ENCODE data around the gene ITGBL1.

ITGBL1 gene

DNA sequence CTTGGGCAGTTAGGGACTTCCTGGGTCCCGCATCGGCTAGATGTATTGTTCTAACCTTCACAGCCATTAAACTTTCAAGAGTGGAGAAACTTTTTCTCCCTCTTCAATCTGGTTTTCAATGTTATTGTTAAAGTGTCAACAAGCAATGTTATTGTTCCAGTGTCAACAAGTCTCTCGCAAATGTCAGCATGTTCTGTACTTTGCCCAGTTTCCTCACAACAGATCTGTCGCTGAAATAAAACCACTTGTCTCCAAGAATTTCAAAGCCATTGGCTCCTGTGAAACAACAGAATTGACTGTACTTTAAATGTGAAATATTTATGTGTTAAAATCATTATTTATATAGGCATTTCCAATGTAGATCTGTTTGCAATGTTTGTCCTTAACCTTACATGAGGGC is 138.0 kb downstream of the ITGBL1 start:
- TF ChIP-seq ZNF274 (IDR thresholded peaks at IDR 0.05; ENCODE audit: low read depth, low read length): no peak

DNA sequence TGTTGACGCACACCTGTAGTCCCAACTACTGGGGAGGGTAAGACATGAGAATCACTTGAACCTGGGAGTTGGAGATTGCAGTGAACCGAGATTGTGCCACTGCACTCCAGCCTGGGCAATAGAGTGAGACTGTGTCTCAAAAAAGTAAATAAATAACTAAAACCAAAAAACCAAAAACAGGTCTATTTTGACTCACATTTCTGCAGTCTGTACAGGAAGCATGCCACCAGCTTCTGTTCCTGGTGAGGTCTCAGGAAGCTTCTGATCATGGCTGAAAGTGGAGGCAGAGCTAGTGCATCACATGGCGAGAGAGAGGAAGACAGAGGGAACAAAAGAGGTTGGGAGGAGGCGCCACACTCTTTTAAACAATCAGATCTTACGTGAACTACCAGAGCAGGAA is 142.5 kb downstream of the ITGBL1 start:
- H3K4me3 ChIP-seq (ENCODE audit: low read length): no peak overlapping the region
- no peak for TF ChIP-seq ZNF274 (IDR thresholded peaks at IDR 0.05; ENCODE audit: low read depth, low read length)

More for the DNA sequence above, 138.0 kb downstream of the ITGBL1 start:
- H3K4me3 ChIP-seq (ENCODE audit: low read length): no peak overlapping the region

DNA sequence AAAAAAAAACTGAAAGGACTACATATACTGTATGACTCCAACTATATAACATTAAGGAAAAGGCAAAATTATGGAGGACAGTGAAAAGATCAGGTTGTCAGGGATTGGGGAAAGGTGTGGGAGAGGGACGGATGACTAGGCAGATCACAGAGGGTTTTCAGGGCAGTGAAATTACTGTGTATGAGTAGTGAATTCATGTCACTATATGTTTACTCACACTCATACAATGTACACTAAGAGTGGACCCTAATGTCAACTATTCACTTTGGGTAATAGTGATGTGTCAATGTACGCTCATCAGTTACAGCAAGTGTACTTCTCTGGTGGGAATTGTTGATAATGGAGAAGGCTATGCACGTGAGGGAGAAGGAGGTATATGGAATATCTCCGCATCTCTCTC is 144.3 kb downstream of the ITGBL1 start:
- TF ChIP-seq ZNF274 (IDR thresholded peaks at IDR 0.05; ENCODE audit: low read depth, low read length): no peak
- no peak overlapping the region for H3K4me3 ChIP-seq (ENCODE audit: low read length)

DNA sequence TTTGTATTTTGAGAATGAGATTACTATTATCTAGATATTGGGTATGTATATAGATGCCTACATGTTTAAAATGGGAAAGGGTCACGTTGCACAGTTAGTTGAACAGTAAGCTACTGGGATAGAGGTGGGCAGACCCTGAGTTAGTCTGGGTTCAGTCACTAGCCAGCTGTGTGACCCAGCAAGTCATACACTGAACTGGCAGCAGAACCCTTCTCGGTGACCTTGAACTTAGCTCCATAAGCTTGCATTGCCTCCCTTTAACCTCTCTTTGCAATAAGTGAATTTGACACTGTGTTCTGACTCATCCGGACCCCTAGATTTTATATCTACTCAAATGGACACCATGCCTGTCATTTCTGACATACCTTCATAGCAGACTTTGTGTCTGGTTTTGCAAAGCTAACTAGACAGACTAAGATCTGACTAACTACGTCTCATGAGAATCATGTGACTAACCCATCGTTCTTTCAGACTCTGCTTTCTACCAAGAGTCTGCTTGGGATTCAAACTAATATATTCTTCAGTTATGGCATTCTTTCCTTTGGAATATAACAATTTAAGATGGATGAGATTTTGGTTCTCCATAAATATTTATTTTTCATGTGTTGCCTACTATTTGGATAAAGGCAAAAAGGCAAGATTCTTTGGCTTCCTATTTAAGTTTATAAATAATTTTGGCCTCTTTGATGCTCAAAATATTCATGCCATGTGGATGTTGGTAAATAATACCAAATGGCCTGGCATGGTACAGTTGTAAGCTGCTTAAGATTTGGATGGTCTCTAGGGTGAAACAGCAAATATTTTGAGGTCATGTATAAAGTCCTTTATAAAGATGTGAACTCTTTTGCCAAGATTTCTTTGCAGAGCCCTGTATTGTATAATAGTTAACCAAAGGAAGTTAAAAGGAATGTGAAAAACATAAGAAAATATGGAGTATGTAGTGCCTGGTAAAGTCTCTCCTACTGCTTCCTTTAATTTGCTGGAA is 159.3 kb downstream of the ITGBL1 start:
- TF ChIP-seq ZNF274 (IDR thresholded peaks at IDR 0.05; ENCODE audit: low read depth, low read length): no peak
- H3K4me3 ChIP-seq (ENCODE audit: low read length): no peak overlapping the region

GRCh38 chr13:101612735-101613134 is 160.3 kb downstream of the ITGBL1 start:
- H3K4me3 ChIP-seq (ENCODE audit: low read length): no peak overlapping the region
- TF ChIP-seq ZNF274 (IDR thresholded peaks at IDR 0.05; ENCODE audit: low read depth, low read length): no peak

DNA sequence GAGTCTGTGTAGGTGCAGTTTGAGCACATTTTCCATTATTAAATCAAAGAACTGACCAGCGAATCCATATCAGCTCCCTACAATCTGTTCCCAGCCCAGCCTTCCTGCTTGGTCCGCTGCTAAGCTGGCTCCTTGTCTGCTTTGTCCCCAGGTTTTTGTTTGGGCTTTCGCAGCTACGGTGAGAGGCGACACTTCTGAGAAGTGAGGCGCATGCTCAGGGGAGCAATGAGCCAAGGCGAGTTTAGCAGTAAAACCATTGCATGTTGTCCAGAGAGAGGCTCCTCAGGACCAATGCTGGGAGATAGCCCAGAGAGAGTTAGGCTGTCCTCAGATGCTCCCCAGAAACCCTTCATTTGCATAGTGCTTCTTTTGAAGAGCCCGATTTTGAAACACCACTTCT is 162.0 kb downstream of the ITGBL1 start:
- no peak for TF ChIP-seq ZNF274 (IDR thresholded peaks at IDR 0.05; ENCODE audit: low read depth, low read length)
- H3K4me3 ChIP-seq (ENCODE audit: low read length): no peak overlapping the region

- H3K4me3 ChIP-seq (ENCODE audit: low read length): no peak overlapping the region
- no peak for TF ChIP-seq ZNF274 (IDR thresholded peaks at IDR 0.05; ENCODE audit: low read depth, low read length)
Observed at GRCh38 chr13:101618440-101619187, 166.1 kb downstream of the ITGBL1 start.

DNA sequence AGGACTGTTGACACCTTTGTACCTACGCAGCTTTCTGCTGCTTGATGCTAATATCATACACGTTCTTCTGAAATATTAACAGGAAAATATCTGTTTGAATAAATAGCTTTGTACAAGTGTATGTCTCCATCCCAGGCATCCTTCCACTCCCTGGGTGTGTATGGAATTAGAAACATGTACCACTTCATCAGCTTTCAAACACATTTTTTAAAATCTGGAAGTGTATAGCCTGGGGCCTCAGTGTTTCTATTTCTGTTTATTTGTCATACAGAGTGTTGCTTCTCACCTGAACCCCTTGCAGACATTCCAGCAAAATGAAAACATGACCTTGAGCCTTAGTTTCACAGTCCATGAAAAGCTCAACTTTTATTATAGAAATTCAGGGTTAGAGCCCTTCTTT is 168.6 kb downstream of the ITGBL1 start:
- H3K4me3 ChIP-seq (ENCODE audit: low read length): no peak overlapping the region
- no peak for TF ChIP-seq ZNF274 (IDR thresholded peaks at IDR 0.05; ENCODE audit: low read depth, low read length)

GRCh38 chr13:101623470-101624209 is 171.2 kb downstream of the ITGBL1 start:
- H3K4me3 ChIP-seq (ENCODE audit: low read length): no peak overlapping the region
- TF ChIP-seq ZNF274 (IDR thresholded peaks at IDR 0.05; ENCODE audit: low read depth, low read length): no peak

DNA sequence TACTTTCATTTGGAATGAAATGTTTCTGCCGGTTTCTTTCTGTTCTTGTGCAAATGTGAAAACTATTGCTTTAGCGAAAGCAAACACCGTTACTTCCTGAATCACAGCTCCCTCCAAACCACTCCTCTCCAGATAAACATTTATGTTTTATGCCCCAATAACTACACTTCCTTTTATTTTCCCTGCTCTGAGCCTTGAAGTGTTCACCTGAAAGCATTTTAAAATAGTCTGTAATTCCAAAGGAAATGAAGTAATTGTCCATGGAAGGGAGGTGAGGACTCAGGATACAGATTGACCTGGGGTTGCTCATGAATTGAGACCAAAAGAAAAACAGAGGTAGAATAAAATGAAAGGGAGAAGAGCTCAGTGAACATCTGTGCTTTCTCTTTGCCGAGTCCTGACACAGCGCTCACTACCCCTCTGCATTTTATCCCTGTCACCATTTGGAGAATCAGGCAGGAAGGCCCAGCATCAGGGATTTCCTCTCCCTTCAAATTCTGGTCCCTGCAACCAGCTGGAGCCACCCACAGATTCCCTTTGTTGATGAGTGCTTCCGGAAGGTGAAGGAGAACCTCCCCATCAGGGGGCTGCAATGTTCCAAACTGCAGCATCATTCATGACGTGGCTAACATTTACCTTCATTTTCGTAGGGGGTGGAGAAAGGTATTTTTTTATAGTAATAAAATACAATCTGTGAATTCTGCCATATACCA is 171.9 kb downstream of the ITGBL1 start:
- no peak overlapping the region for H3K4me3 ChIP-seq (ENCODE audit: low read length)
- no peak for TF ChIP-seq ZNF274 (IDR thresholded peaks at IDR 0.05; ENCODE audit: low read depth, low read length)

DNA sequence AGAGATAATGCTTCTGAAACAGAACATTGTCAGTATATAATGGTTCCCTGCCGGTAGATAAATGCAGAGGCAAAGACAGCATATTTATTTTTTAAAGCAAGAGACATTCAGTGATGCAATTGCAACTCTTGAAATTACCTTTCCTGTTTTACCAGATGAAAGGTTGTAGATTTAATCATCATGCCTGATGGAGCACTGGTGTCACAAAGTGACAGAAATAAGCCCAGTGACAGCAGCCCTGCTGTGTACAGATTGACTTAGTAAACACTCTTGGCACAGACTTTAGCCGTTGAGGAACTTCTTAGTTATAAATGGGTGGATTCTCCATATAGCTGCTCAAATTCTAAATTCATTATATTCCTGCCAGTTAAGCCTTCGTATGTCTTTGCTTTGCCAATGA is 172.5 kb downstream of the ITGBL1 start:
- TF ChIP-seq ZNF274 (IDR thresholded peaks at IDR 0.05; ENCODE audit: low read depth, low read length): no peak
- no peak overlapping the region for H3K4me3 ChIP-seq (ENCODE audit: low read length)

DNA sequence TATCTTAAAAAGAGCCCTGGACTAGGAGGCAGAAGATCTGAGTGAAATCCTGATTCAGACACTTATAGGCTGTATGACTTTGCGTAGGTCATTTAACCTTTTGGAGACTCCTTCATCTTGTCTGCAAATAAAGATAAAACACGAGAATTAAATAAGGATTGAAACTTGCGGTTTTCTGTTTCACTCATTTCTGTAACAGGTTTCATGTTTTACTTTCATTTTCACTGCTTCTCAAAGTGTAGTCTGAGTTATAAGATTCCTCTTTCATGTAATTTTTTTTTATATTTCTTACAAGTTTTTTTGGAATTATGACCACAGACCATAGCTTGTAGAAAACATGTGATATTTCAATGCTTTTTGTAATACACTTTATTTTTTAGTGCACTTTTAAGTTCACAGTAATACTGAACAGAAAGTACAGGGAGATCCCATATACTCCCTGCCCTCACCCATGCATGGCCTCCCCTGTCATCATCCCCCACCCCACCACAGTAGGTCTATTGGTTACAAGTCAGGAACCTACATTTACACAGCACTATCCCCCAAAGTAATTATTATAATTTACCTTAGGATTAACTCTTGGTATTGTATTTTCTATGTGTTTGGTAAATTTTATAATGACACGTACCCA is 174.6 kb downstream of the ITGBL1 start:
- 0 out of 2 replicates have a peak overlapping the region, but pooled peaks have one; percentile 15 for H3K4me3 ChIP-seq (ENCODE audit: low read length)
- no peak for TF ChIP-seq ZNF274 (IDR thresholded peaks at IDR 0.05; ENCODE audit: low read depth, low read length)

GRCh38 chr13:101627556-101627943 is 175.1 kb downstream of the ITGBL1 start:
- TF ChIP-seq ZNF274 (IDR thresholded peaks at IDR 0.05; ENCODE audit: low read depth, low read length): no peak
- H3K4me3 ChIP-seq (ENCODE audit: low read length): 0 out of 2 replicates have a peak overlapping the region, but pooled peaks have one; percentile 15

Measured in GM08714 (cell line).